K562 (cell line): ENCODE data around the gene MYO18A. TPM values are rescaled to one million over a fixed set of nuclear protein-coding genes. Genes with fewer than 3 reads are reported as not detected.

Source experiments
- ATAC-seq: fragments of 200-7000 bp; cut with Tn5 transposase; 3 replicates; pipeline ENCODE4 v1.9.1; 2020; ENCODE audit warnings: moderate library complexity
- BruUV-seq: library from RNA; stranded (reverse); fragments of 400-500 nt; replicated peaks from 2 replicates; lab custom pipeline; 2021; lab: Mats Ljungman, UMichigan
- CTCF ChIA-PET: fragments of 300-600 bp; formaldehyde crosslinking; extraction: SDS; loops from one replicate; lab custom pipeline; 2021; ENCODE audit warnings: low intra/inter-chr PET ratio; lab: Yijun Ruan, JAX
- POLR2A ChIA-PET: fragments of 300-600, 350-650 bp; sonication (Branson Sonifier 250); formaldehyde crosslinking; extraction: SDS; loops from one replicate; lab custom pipeline; 2021; ENCODE audit warnings: antibody characterized with exemption, inconsistent platforms; lab: Yijun Ruan, JAX
- DNase-seq, 4 experiments: peaks; one replicate each; pipeline versions ENCODE4 v3.0.0 to v3.0.0-alpha.2; 2011 to 2018; ENCODE audit warnings: low spot score in 3 of 4, mixed read lengths in 3 of 4; ENCODE audit errors: extremely low read depth in 1 of 4
- FAIRE-seq: peaks from 2 replicates; lab custom pipeline; 2011; peaks lifted over from hg19 to GRCh38; lab: Jason Lieb, UNC
- H2AFZ ChIP-seq: 2 replicates; pipeline ENCODE4 v1.6.0; 2011; ENCODE audit warnings: low read depth, low read length, control low read depth, inconsistent platforms
- H3K27ac ChIP-seq: fragments of 200-600 bp; 3 replicates; pipeline ENCODE4 v1.8.0; 2011; ENCODE audit warnings: low read depth, mild to moderate bottlenecking, control low read depth, inconsistent platforms, low read length, moderate library complexity, mixed read lengths; ENCODE audit errors: extremely low read depth
- H3K27me3 ChIP-seq, 2 experiments: fragments of 300-600 bp in 1 of 2; 2 replicates in 1 of 2; 3 replicates in 1 of 2; pipeline versions ENCODE4 v1.6.0 to v1.8.0; 2011; ENCODE audit warnings: inconsistent platforms in 2 of 2, low read length in 2 of 2, mild to moderate bottlenecking in 1 of 2, mixed read lengths in 1 of 2, moderate library complexity in 1 of 2; ENCODE audit not compliant: control insufficient read depth in 2 of 2, insufficient read depth in 2 of 2
- H3K36me3 ChIP-seq: fragments of 300-600 bp; 3 replicates; pipeline ENCODE4 v1.8.0; 2011; ENCODE audit warnings: mild to moderate bottlenecking, low read length, inconsistent platforms; ENCODE audit not compliant: control insufficient read depth, insufficient read depth
- H3K4me1 ChIP-seq, 2 experiments: fragments of 200-600 bp in 1 of 2; replicated peaks in 1 of 2; 2 replicates in 1 of 2; 3 replicates in 1 of 2; pipeline versions ENCODE4 v1.5.1 to v1.8.0; 2011; ENCODE audit warnings: inconsistent platforms in 2 of 2, low read length in 2 of 2, mild to moderate bottlenecking in 1 of 2, mixed read lengths in 1 of 2, moderate library complexity in 1 of 2; ENCODE audit not compliant: control insufficient read depth in 2 of 2, insufficient read depth in 2 of 2
- H3K4me2 ChIP-seq: 2 replicates; pipeline ENCODE4 v1.6.1; 2011; ENCODE audit warnings: low read length, control low read depth, inconsistent platforms, mixed read lengths; ENCODE audit not compliant: insufficient read depth
- H3K4me3 ChIP-seq: fragments of 200-600 bp; sonication (generic), shearing (Covaris generic); 2 replicates; pipeline ENCODE4 v1.5.1; 2016; ENCODE audit warnings: control low read depth, inconsistent platforms
- H3K79me2 ChIP-seq: fragments of 200-600 bp; 3 replicates; pipeline ENCODE4 v1.8.0; 2011; ENCODE audit warnings: low read length, inconsistent platforms; ENCODE audit not compliant: control insufficient read depth, insufficient read depth
- H3K9ac ChIP-seq, 2 experiments: 2 replicates each; pipeline versions ENCODE4 v1.6.0 to v1.6.1; 2011; ENCODE audit warnings: low read depth in 2 of 2, low read length in 2 of 2, control low read depth in 1 of 2, inconsistent platforms in 1 of 2, mild to moderate bottlenecking in 1 of 2, mixed read lengths in 1 of 2; ENCODE audit not compliant: insufficient read depth in 1 of 2
- H3K9me1 ChIP-seq: one replicate; pipeline ENCODE4 v1.6.0; 2011; ENCODE audit warnings: inconsistent platforms, mild to moderate bottlenecking, low read length, moderate library complexity; ENCODE audit not compliant: control insufficient read depth, insufficient read depth
- H3K9me3 ChIP-seq: replicated peaks from 2 replicates; pipeline ENCODE4 v1.5.1; 2011; ENCODE audit warnings: low read depth, low read length, inconsistent platforms; ENCODE audit not compliant: control insufficient read depth, insufficient read depth
- H4K20me1 ChIP-seq: replicated peaks from 2 replicates; pipeline ENCODE4 v1.6.1; 2011; ENCODE audit warnings: low read length, inconsistent platforms, mixed read lengths; ENCODE audit not compliant: control insufficient read depth, insufficient read depth
- ELF2 ChIP-seq: fragments of 250-450 bp; sonication (Bioruptor Pico); IDR thresholded peaks from 2 replicates; pipeline ENCODE4 v1.5.0; 2021; ENCODE audit warnings: mild to moderate bottlenecking
- MAZ ChIP-seq, 2 experiments: fragments of 450-650 bp in 1 of 2; sonication (generic) in 1 of 2; formaldehyde crosslinking; IDR thresholded peaks in 1 of 2; conservative IDR thresholded peaks in 1 of 2; 2 replicates each; pipeline versions ENCODE4 v1.4.0 to v1.5.0; 2020; ENCODE audit warnings: mild to moderate bottlenecking in 1 of 2, missing genetic modification reagents in 1 of 2
- MIER1 ChIP-seq: fragments of 450-650 bp; IDR thresholded peaks from 2 replicates; pipeline ENCODE4 v1.6.1; 2016; ENCODE audit warnings: antibody characterized with exemption, mild to moderate bottlenecking, low read depth
- NFYB ChIP-seq: IDR thresholded peaks from 2 replicates; pipeline ENCODE4 v1.6.1; 2011; ENCODE audit warnings: mild to moderate bottlenecking, moderate library complexity; ENCODE audit not compliant: insufficient read length; ENCODE audit errors: extremely low read depth
- ZNF12 ChIP-seq: sonication (generic); formaldehyde crosslinking; IDR thresholded peaks from 2 replicates; pipeline ENCODE4 v1.4.0; 2020; ENCODE audit warnings: mild to moderate bottlenecking, missing genetic modification reagents
- WGBS: fragments of 100-300 bp; shearing (Covaris generic); methylation state at CpG from one replicate; pipeline ENCODE4 v1.1.6; 2016; ENCODE audit warnings: low coverage, mixed read lengths; ENCODE audit not compliant: insufficient coverage; ENCODE audit errors: missing lambda C conversion rate; 5-methylcytosine and 5-hydroxymethylcytosine counted together
- in situ Hi-C: fragments of 300-500 bp; cut with MboI; formaldehyde crosslinking; loops from 4 replicates; pipeline ENCODE4 v1.15.0; 2018; ENCODE audit warnings: inconsistent platforms, mixed read lengths
- intact Hi-C: fragments of 100-400 bp; cut with micrococcal nuclease; formaldehyde crosslinking; loops from 2 replicates; pipeline ENCODE4 v1.14.2; 2022
- polyA plus RNA-seq, 8 experiments: library from polyadenylated mRNA; depleted of rRNA in 4 of 8; stranded (reverse) in 5 of 8; unstranded in 3 of 8; fragments of >200 nt; fragmentation: Nextera tagmentation in 2 of 8; fragmentation: Illumina TruSeq in 1 of 8; extraction: Ambion mirVana in 2 of 8; extraction: Trizol in 1 of 8; gene quantifications; 2 replicates each; pipeline versions ENCODE4 v1.2.1 to v1.2.3, GENCODE V29; 2011 to 2014; ENCODE audit warnings: inconsistent platforms in 1 of 8, missing spikeins in 1 of 8
- total RNA-seq, 7 experiments: library from RNA; depleted of rRNA in 6 of 7; stranded (reverse); fragments of >200 nt in 6 of 7; fragmentation: Illumina TruSeq in 2 of 7; extraction: Trizol in 2 of 7; gene quantifications; 2 replicates each; pipeline versions ENCODE4 v1.2.1 to v1.2.3, GENCODE V29; 2011 to 2021; ENCODE audit warnings: low replicate concordance in 1 of 7
- TF ChIP-seq, protein P1 (sequence below): fragments of 250-450 bp; sonication (Bioruptor Pico); IDR thresholded peaks from 2 replicates; pipeline ENCODE4 v1.8.0; 2022; ENCODE audit warnings: inconsistent platforms, mild to moderate bottlenecking, moderate library complexity, borderline replicate concordance

The MYO18A gene
- total and polyA plus RNA-seq, 9 of the 15 experiments (the other 6 are each of a cell fraction or from before 2014, with no cell fraction given) = 2.5 to 65.4 (median 17.1) TPM

DNA sequence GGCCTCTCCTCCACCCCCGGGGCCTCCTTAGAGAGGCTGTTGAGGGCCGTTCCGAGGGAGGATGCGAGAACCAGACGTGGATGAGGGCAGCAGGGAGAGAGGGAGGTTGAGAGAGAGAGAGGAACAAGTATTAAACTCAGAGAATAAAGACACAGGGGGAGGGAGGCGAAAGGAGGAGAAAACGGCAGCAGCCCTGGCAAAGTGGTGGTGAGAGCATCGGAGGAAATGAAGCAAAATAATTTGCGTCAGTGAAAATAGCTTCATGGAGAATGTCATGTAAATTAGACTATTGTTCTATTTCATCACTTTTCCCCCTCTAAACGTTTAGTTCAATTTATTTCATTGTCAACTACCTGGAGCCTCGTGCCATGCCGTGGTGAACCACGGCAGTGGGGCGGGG is 99.2 kb downstream of the MYO18A start:
- Histone ChIP-seq H3K27me3 (no peaks in the 10 kb centered on the region), H3K36me3 (peaks cover 58% of the 10 kb centered on the region; the same call in 2 of the 3 replicates), H2AFZ (no peak overlapping the region), H3K9me3 (no peaks in the 10 kb centered on the region), H3K4me3 (no peak overlapping the region), H3K4me2 (no peak overlapping the region), H3K27ac (no peak overlapping the region), H4K20me1 (peaks cover 6% of the 10 kb centered on the region; the same call in 1 of the 2 replicates), H3K4me1 (0 out of 5 replicates have a peak, but pooled peaks cover 0 to 2% of the 10 kb centered on the region in 2 experiments), H3K9me1 (no peaks in the 10 kb centered on the region), H3K9ac (no peak overlapping the region), H3K79me2 (no peaks in the 10 kb centered on the region)
- ChIA-PET CTCF (no interaction called here), POLR2A (interaction anchor here (0.7 kb wide), 1 partner anchor 20 kb away, joined by 3 read pairs; no protein-coding TSS in a partner anchor)
- ATAC-seq (no peak), DNase-seq (no peak), FAIRE-seq (no peak)
- in situ Hi-C loops = no loop called here
- no TSS peak for BruUV-seq
- intact Hi-C loops = no loop called here
- WGBS = 81% methylated on average over 9 of the region's 14 CpGs
- TF ChIP-seq MAZ (CRISPR knock-in tag; conservative IDR thresholded peaks at IDR 0.05 in 1 of 2, IDR thresholded peaks at IDR 0.05 in 1 of 2) (no peak), ZNF12 (no peak)

DNA sequence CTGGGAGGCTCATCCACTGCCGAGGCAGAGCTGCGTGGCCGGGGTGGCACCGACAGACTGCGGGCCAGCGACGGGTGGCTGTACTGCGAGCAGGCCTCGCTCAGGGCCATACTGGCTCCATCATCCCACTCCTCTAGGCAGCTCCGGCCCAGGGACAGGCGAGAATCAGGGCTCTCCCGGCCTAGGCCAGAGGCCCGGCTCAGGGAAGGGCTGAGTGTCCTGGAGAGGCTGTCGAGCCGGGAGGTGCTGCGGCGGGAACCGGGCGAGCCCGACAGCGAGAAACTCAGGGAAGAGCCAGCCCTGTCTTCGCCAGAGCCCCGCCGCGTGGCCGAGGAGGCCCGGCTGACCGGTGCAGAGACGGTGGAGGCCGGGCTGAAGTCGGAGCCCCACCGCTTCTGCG is 99.9 kb downstream of the MYO18A start:
- H3K36me3 ChIP-seq = peaks cover 52% of the 10 kb centered on the region; the same call in 2 of the 3 replicates
- peaks cover 6% of the 10 kb centered on the region; the same call in 1 of the 2 replicates for H4K20me1 ChIP-seq
- in situ Hi-C loops (no loop called here), intact Hi-C loops (no loop called here)
- no peak overlapping the region for H3K9ac ChIP-seq
- H3K27me3 ChIP-seq = no peaks in the 10 kb centered on the region
- H3K9me3 ChIP-seq = no peaks in the 10 kb centered on the region
- no peaks in the 10 kb centered on the region for H3K9me1 ChIP-seq
- ChIA-PET CTCF (no interaction called here), POLR2A (interaction anchor here (0.8 to 2.3 kb wide), 2 partner anchors 11 to 12 kb away, joined by 5 to 7 read pairs; no protein-coding TSS in a partner anchor)
- no peaks in the 10 kb centered on the region for H3K79me2 ChIP-seq
- 93% methylated on average over 6 of the region's 33 CpGs for WGBS
- BruUV-seq = no TSS peak
- no peak overlapping the region for H3K27ac ChIP-seq
- ATAC-seq (no peak), FAIRE-seq (no peak), DNase-seq (no peak)
- no peak overlapping the region for H3K4me2 ChIP-seq
- no peak overlapping the region for H3K4me3 ChIP-seq
- 0 out of 5 replicates have a peak, but pooled peaks cover 0 to 2% of the 10 kb centered on the region in 2 experiments for H3K4me1 ChIP-seq
- no peak overlapping the region for H2AFZ ChIP-seq
- TF ChIP-seq MIER1 = no peak
- no peak for TF ChIP-seq ELF2 (CRISPR knock-in tag)
- no peak for TF ChIP-seq NFYB
- TF ChIP-seq, protein P1, sequence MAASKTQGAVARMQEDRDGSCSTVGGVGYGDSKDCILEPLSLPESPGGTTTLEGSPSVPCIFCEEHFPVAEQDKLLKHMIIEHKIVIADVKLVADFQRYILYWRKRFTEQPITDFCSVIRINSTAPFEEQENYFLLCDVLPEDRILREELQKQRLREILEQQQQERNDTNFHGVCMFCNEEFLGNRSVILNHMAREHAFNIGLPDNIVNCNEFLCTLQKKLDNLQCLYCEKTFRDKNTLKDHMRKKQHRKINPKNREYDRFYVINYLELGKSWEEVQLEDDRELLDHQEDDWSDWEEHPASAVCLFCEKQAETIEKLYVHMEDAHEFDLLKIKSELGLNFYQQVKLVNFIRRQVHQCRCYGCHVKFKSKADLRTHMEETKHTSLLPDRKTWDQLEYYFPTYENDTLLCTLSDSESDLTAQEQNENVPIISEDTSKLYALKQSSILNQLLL = no peak
